ENCODE data around the gene GTPBP6.
"Not testable (repeated sequence)": the region's sequence is repeated elsewhere in the genome, so short reads cannot be mapped to it uniquely, and the experiment has no call there.

Gene GTPBP6

GRCh38 chrX:311156-312129 lies 7.2 kb downstream of the GTPBP6 start:
- no peak for DNase-seq (ENCODE audit: low read depth, low spot score)
- Histone ChIP-seq H3K36me3 (ENCODE audit: insufficient read depth, low read length) (peaks cover 54% of the 10 kb centered on the region), H3K4me3 (no peak overlapping the region), H3K9me3 (ENCODE audit: low read depth, low read length) (no peaks in the 10 kb centered on the region), H3K9ac (ENCODE audit: insufficient read length) (no peak overlapping the region), H3K27ac (no peak overlapping the region)
- TF ChIP-seq FOXP2 (optimal IDR thresholded peaks at IDR 0.05; ENCODE audit: control extremely low read depth, extremely low read length, insufficient read depth) (no peak), EZH2 (IDR thresholded peaks at IDR 0.05) (no peak), POLR2AphosphoS5 (IDR thresholded peaks at IDR 0.05; ENCODE audit: borderline replicate concordance, low read depth, low read length) (no peak)

- Histone ChIP-seq H3K9me3 (ENCODE audit: low read depth, low read length) (no peaks in the 10 kb centered on the region), H3K27ac (no peak overlapping the region), H3K36me3 (ENCODE audit: insufficient read depth, low read length) (peaks cover 58% of the 10 kb centered on the region), H3K9ac (ENCODE audit: insufficient read length) (no peak overlapping the region), H3K4me3 (no peak overlapping the region)
- no peak for DNase-seq (ENCODE audit: low read depth, low spot score)
- TF ChIP-seq EZH2 (IDR thresholded peaks at IDR 0.05) = no peak
- no peak for TF ChIP-seq POLR2AphosphoS5 (IDR thresholded peaks at IDR 0.05; ENCODE audit: borderline replicate concordance, low read depth, low read length)
- TF ChIP-seq FOXP2 (optimal IDR thresholded peaks at IDR 0.05; ENCODE audit: control extremely low read depth, extremely low read length, insufficient read depth) = no peak
These were observed 7.9 kb downstream of the GTPBP6 start for GRCh38 chrX:310621-311155.

GRCh38 chrX:308821-309520 lies 9.6 kb downstream of the GTPBP6 start:
- Histone ChIP-seq H3K4me3 (no peak overlapping the region), H3K9ac (ENCODE audit: insufficient read length) (no peak overlapping the region), H3K27ac (no peak overlapping the region), H3K36me3 (ENCODE audit: insufficient read depth, low read length) (peaks cover 56% of the 10 kb centered on the region), H3K9me3 (ENCODE audit: low read depth, low read length) (no peaks in the 10 kb centered on the region)
- DNase-seq (ENCODE audit: low read depth, low spot score) = no peak
- TF ChIP-seq FOXP2 (optimal IDR thresholded peaks at IDR 0.05; ENCODE audit: control extremely low read depth, extremely low read length, insufficient read depth) (no peak), EZH2 (IDR thresholded peaks at IDR 0.05) (no peak), POLR2AphosphoS5 (IDR thresholded peaks at IDR 0.05; ENCODE audit: borderline replicate concordance, low read depth, low read length) (no peak)

GRCh38 chrX:307261-308111 lies 11.1 kb downstream of the GTPBP6 start:
- TF ChIP-seq FOXP2 (optimal IDR thresholded peaks at IDR 0.05; ENCODE audit: control extremely low read depth, extremely low read length, insufficient read depth) (no peak), EZH2 (IDR thresholded peaks at IDR 0.05) (no peak), POLR2AphosphoS5 (IDR thresholded peaks at IDR 0.05; ENCODE audit: borderline replicate concordance, low read depth, low read length) (no peak)
- DNase-seq (ENCODE audit: low read depth, low spot score) = no peak
- no peaks in the 10 kb centered on the region for H3K9me3 ChIP-seq (ENCODE audit: low read depth, low read length)
- H3K9ac ChIP-seq (ENCODE audit: insufficient read length) = no peak overlapping the region
- no peak overlapping the region for H3K27ac ChIP-seq
- no peak overlapping the region for H3K4me3 ChIP-seq
- H3K36me3 ChIP-seq (ENCODE audit: insufficient read depth, low read length) = peaks cover 62% of the 10 kb centered on the region

- peaks cover 62% of the 10 kb centered on the region for H3K36me3 ChIP-seq (ENCODE audit: insufficient read depth, low read length)
- not testable (repeated sequence) for H3K9ac ChIP-seq (ENCODE audit: insufficient read length); H3K9me3 ChIP-seq (ENCODE audit: low read depth, low read length); H3K4me3 ChIP-seq; H3K27ac ChIP-seq; DNase-seq (ENCODE audit: low read depth, low spot score)
These were observed 11.9 kb downstream of the GTPBP6 start for GRCh38 chrX:306614-307251.

GRCh38 chrX:305781-306613 lies 12.6 kb downstream of the GTPBP6 start:
- not testable (repeated sequence) for H3K9me3 ChIP-seq (ENCODE audit: low read depth, low read length); H3K27ac ChIP-seq; H3K4me3 ChIP-seq; DNase-seq (ENCODE audit: low read depth, low spot score); H3K9ac ChIP-seq (ENCODE audit: insufficient read length)
- H3K36me3 ChIP-seq (ENCODE audit: insufficient read depth, low read length) = peaks cover 63% of the 10 kb centered on the region

GRCh38 chrX:302975-303374 lies 15.6 kb downstream of the GTPBP6 start:
- Histone ChIP-seq H3K4me3 (no peak overlapping the region), H3K9ac (ENCODE audit: insufficient read length) (no peak overlapping the region), H3K36me3 (ENCODE audit: insufficient read depth, low read length) (peaks cover 69% of the 10 kb centered on the region), H3K27ac (no peak overlapping the region), H3K9me3 (ENCODE audit: low read depth, low read length) (no peaks in the 10 kb centered on the region)
- TF ChIP-seq POLR2AphosphoS5 (IDR thresholded peaks at IDR 0.05; ENCODE audit: borderline replicate concordance, low read depth, low read length) = no peak
- no peak for TF ChIP-seq EZH2 (IDR thresholded peaks at IDR 0.05)
- no peak for TF ChIP-seq FOXP2 (optimal IDR thresholded peaks at IDR 0.05; ENCODE audit: control extremely low read depth, extremely low read length, insufficient read depth)
- DNase-seq (ENCODE audit: low read depth, low spot score) = no peak
